SK-N-SH (cell line): ENCODE results near the gene MPO. TPM values are rescaled to one million over a fixed set of nuclear protein-coding genes. Genes with fewer than 3 reads are reported as not detected.

ENCODE experiments used
- CTCF ChIA-PET: fragments of 300-600, 350-600 bp; formaldehyde crosslinking; extraction: SDS; loops from one replicate; lab custom pipeline; 2021; lab: Yijun Ruan, JAX
- POLR2A ChIA-PET: fragments of 350-600 bp; sonication (Branson Sonifier 250); formaldehyde crosslinking; extraction: SDS; loops from one replicate; lab custom pipeline; 2020; ENCODE audit warnings: antibody characterized with exemption, inconsistent platforms; lab: Yijun Ruan, JAX
- DNase-seq: peaks from one replicate; pipeline ENCODE4 v3.0.0; 2012
- H2AFZ ChIP-seq: fragments of 200-600 bp; sonication (generic); 2 replicates; pipeline ENCODE4 v1.8.1; 2016; ENCODE audit warnings: antibody characterized with exemption, mild to moderate bottlenecking, low read depth
- H3F3A ChIP-seq: fragments of 200-600 bp; sonication (generic); replicated peaks from 2 replicates; pipeline ENCODE3; 2016; ENCODE audit warnings: antibody characterized with exemption, mild to moderate bottlenecking; ENCODE audit not compliant: insufficient read depth
- H3K27ac ChIP-seq, 2 experiments: fragments of 200-500 bp in 1 of 2; fragments of 200-600 bp in 1 of 2; sonication (Bioruptor generic) in 1 of 2; sonication (generic), shearing (Covaris generic) in 1 of 2; 2 replicates each; pipeline versions ENCODE4 v1.5.1 to v1.6.1; 2014 to 2016; ENCODE audit warnings: low read depth in 2 of 2, inconsistent platforms in 1 of 2, low read length in 1 of 2, mild to moderate bottlenecking in 1 of 2, mixed read lengths in 1 of 2
- H3K27me3 ChIP-seq: fragments of 200-600 bp; sonication (generic), shearing (Covaris generic); 2 replicates; pipeline ENCODE4 v1.6.1; 2016; ENCODE audit warnings: mixed run types; ENCODE audit not compliant: insufficient read depth
- H3K36me3 ChIP-seq, 2 experiments: fragments of 200-500 bp in 1 of 2; fragments of 200-600 bp in 1 of 2; sonication (Bioruptor generic) in 1 of 2; sonication (generic) in 1 of 2; replicated peaks in 1 of 2; 2 replicates each; pipeline versions ENCODE3 to v1.5.1; 2014 to 2016; ENCODE audit warnings: low read length in 1 of 2, mild to moderate bottlenecking in 1 of 2; ENCODE audit not compliant: insufficient read depth in 2 of 2, control insufficient read depth in 1 of 2
- H3K4me1 ChIP-seq, 2 experiments: fragments of 200-500 bp in 1 of 2; fragments of 200-600 bp in 1 of 2; sonication (Bioruptor generic) in 1 of 2; sonication (generic), shearing (Covaris generic) in 1 of 2; 2 replicates each; pipeline versions ENCODE4 v1.5.1 to v1.6.1; 2014 to 2016; ENCODE audit warnings: low read depth in 1 of 2, low read length in 1 of 2, mixed run types in 1 of 2; ENCODE audit not compliant: insufficient read depth in 2 of 2, control insufficient read depth in 1 of 2
- H3K4me2 ChIP-seq: fragments of 200-600 bp; sonication (generic), shearing (Covaris generic); 2 replicates; pipeline ENCODE4 v1.6.1; 2017; ENCODE audit warnings: mixed run types
- H3K4me3 ChIP-seq, 2 experiments: fragments of 200-500 bp in 1 of 2; fragments of 200-600 bp in 1 of 2; sonication (Bioruptor generic) in 1 of 2; sonication (generic), shearing (Covaris generic) in 1 of 2; 2 replicates each; pipeline versions ENCODE4 v1.5.1 to v1.8.1; 2014 to 2016; ENCODE audit warnings: low read depth in 2 of 2, inconsistent platforms in 1 of 2, low read length in 1 of 2, mild to moderate bottlenecking in 1 of 2, mixed read lengths in 1 of 2, moderate library complexity in 1 of 2
- H3K79me2 ChIP-seq: fragments of 200-600 bp; sonication (generic); 2 replicates; pipeline ENCODE4 v1.8.1; 2017; ENCODE audit warnings: mild to moderate bottlenecking; ENCODE audit not compliant: insufficient read depth
- H3K9ac ChIP-seq: fragments of 200-600 bp; sonication (generic); 2 replicates; pipeline ENCODE4 v1.6.1; 2017; ENCODE audit warnings: mixed run types
- H3K9me2 ChIP-seq: fragments of 200-600 bp; sonication (generic); 2 replicates; pipeline ENCODE4 v1.6.1; 2017; ENCODE audit warnings: mixed run types
- H3K9me3 ChIP-seq: fragments of 200-600 bp; sonication (generic); 2 replicates; pipeline ENCODE4 v1.6.1; 2017; ENCODE audit warnings: mixed run types, mild to moderate bottlenecking, moderate library complexity
- H4K20me1 ChIP-seq: fragments of 200-600 bp; sonication (generic); 2 replicates; pipeline ENCODE4 v1.6.1; 2017; ENCODE audit warnings: mild to moderate bottlenecking, mixed run types; ENCODE audit not compliant: insufficient read depth
- CHD2 ChIP-seq: fragments of 150-350 bp; IDR thresholded peaks from 2 replicates; pipeline ENCODE4 v1.6.1; 2018; ENCODE audit warnings: low read length; ENCODE audit not compliant: partially characterized antibody
- FOSL2 ChIP-seq: IDR thresholded peaks from 2 replicates; pipeline ENCODE4 v1.4.0; 2012; ENCODE audit warnings: low read depth, mild to moderate bottlenecking, moderate library complexity, borderline replicate concordance
- FOXJ3 ChIP-seq: sonication (generic); formaldehyde crosslinking; IDR thresholded peaks from 2 replicates; pipeline ENCODE4 v1.5.1; 2020; ENCODE audit warnings: mild to moderate bottlenecking, missing genetic modification reagents
- FOXM1 ChIP-seq: IDR thresholded peaks from 2 replicates; pipeline ENCODE4 v1.4.0; 2012; ENCODE audit warnings: low read depth, mild to moderate bottlenecking
- GABPA ChIP-seq: IDR thresholded peaks from 2 replicates; pipeline ENCODE4 v1.4.0; 2012; ENCODE audit warnings: low read depth, mild to moderate bottlenecking
- GATA2 ChIP-seq: sonication (generic); formaldehyde crosslinking; IDR thresholded peaks from 2 replicates; pipeline ENCODE4 v1.5.0; 2020; ENCODE audit warnings: mild to moderate bottlenecking, missing genetic modification reagents
- MAX ChIP-seq: IDR thresholded peaks from 2 replicates; pipeline ENCODE4 v1.4.0; 2012; ENCODE audit warnings: low read depth
- MXI1 ChIP-seq: IDR thresholded peaks from 2 replicates; pipeline ENCODE4 v1.6.1; 2012; ENCODE audit warnings: mild to moderate bottlenecking, low read depth, low read length, improper control_type of control experiment
- NFIC ChIP-seq: IDR thresholded peaks from 2 replicates; pipeline ENCODE4 v1.4.0; 2012; ENCODE audit warnings: borderline replicate concordance
- NRF1 ChIP-seq: IDR thresholded peaks from 2 replicates; pipeline ENCODE4 v1.6.1; 2012; ENCODE audit warnings: low read depth, mild to moderate bottlenecking, low read length
- RCOR1 ChIP-seq: fragments of 150-350 bp; IDR thresholded peaks from 2 replicates; pipeline ENCODE4 v1.6.1; 2017; ENCODE audit warnings: antibody characterized with exemption, low read length
- RXRA ChIP-seq: IDR thresholded peaks from 2 replicates; pipeline ENCODE4 v1.4.0; 2012; ENCODE audit warnings: low read depth, mild to moderate bottlenecking, borderline replicate concordance
- TCF12 ChIP-seq: IDR thresholded peaks from 2 replicates; pipeline ENCODE4 v1.4.0; 2012
- TEAD4 ChIP-seq: IDR thresholded peaks from 2 replicates; pipeline ENCODE4 v1.4.0; 2012; ENCODE audit warnings: mild to moderate bottlenecking, borderline replicate concordance; ENCODE audit not compliant: insufficient read depth
- USF1 ChIP-seq: IDR thresholded peaks from 2 replicates; pipeline ENCODE4 v1.4.0; 2012; ENCODE audit warnings: low read depth, borderline replicate concordance
- USF2 ChIP-seq: fragments of 150-350 bp; IDR thresholded peaks from 2 replicates; pipeline ENCODE4 v1.6.1; 2017; ENCODE audit warnings: antibody characterized with exemption, low read length, low read depth, borderline replicate concordance
- WGBS: methylation state at CpG from one replicate; pipeline ENCODE4 v1.1.6; 2017; ENCODE audit warnings: low lambda C conversion rate; 5-methylcytosine and 5-hydroxymethylcytosine counted together
- polyA plus RNA-seq, 3 experiments: library from polyadenylated mRNA; depleted of rRNA; stranded (reverse); fragments of >200 nt; gene quantifications; 2 replicates each; pipeline ENCODE4 v1.2.3, GENCODE V29; 2012

MPO gene
- polyA plus RNA-seq, 1 of the 3 experiments (the other 2 are of a cell fraction): not detected

- Histone ChIP-seq H3K9ac (no peak overlapping the region), H4K20me1 (no peaks in the 10 kb centered on the region), H3F3A (no peaks in the 10 kb centered on the region), H3K9me2 (no peaks in the 10 kb centered on the region), H2AFZ (no peak overlapping the region)
- POLR2A ChIA-PET: interaction anchor here (5.8 kb wide), 1 partner anchor 29 kb away, joined by 57 read pairs; the partner anchor contains the start of gene SUPT4H1
- WGBS: 89% methylated on average over 18 of the region's 18 CpGs
- TF ChIP-seq CHD2: no peak
- no peak for TF ChIP-seq GABPA
- no peak for TF ChIP-seq USF1
- TF ChIP-seq FOSL2: no peak
- no peak for TF ChIP-seq RXRA
- TF ChIP-seq, all 33 proteins: peak for 0
- CTCF ChIA-PET: interaction anchor here (1.2 to 3.9 kb wide), 4 partner anchors 10 to 95 kb away, joined by 3 to 21 read pairs (median 10); partner anchors contain the start of gene RNF43
- Histone ChIP-seq H3K4me2 (no peak overlapping the region), H3K4me3 (no peak overlapping the region), H3K27ac (no peak overlapping the region), H3K4me1 (peaks cover 0 to 24% of the 10 kb centered on the region in 2 experiments; a peak in 1 of 4 replicates), H3K27me3 (peaks cover 21% of the 10 kb centered on the region; the same call in 1 of the 2 replicates), H3K79me2 (no peaks in the 10 kb centered on the region), H3K36me3 (no peaks in the 10 kb centered on the region), H3K9me3 (no peaks in the 10 kb centered on the region)
- DNase-seq: no peak
Observed at GRCh38 chr17:58321571-58322525, 41.1 kb upstream of the MPO start.

- no peak overlapping the region for H2AFZ ChIP-seq
- 70% methylated on average over 9 of the region's 9 CpGs for WGBS
- H3K79me2 ChIP-seq: no peaks in the 10 kb centered on the region
- H3K36me3 ChIP-seq: no peaks in the 10 kb centered on the region
- peaks cover 0 to 24% of the 10 kb centered on the region in 2 experiments; a peak in 1 of 4 replicates for H3K4me1 ChIP-seq
- peaks cover 21% of the 10 kb centered on the region; the same call in 1 of the 2 replicates for H3K27me3 ChIP-seq
- no peak overlapping the region for H3K9ac ChIP-seq
- no peaks in the 10 kb centered on the region for H3K9me2 ChIP-seq
- no peak for DNase-seq
- H3K4me3 ChIP-seq: no peak overlapping the region
- H3K9me3 ChIP-seq: no peaks in the 10 kb centered on the region
- no peaks in the 10 kb centered on the region for H3F3A ChIP-seq
- no peak overlapping the region for H3K27ac ChIP-seq
- TF ChIP-seq NFIC (no peak), USF2 (no peak), FOXM1 (no peak), RCOR1 (no peak), GABPA (no peak), FOXJ3 (CRISPR knock-in tag) (no peak), CHD2 (no peak), MXI1 (no peak), NRF1 (no peak), TCF12 (no peak), MAX (no peak), FOSL2 (no peak), GATA2 (CRISPR knock-in tag) (no peak), TEAD4 (no peak)
- CTCF ChIA-PET: interaction anchor here (0.8 to 1.4 kb wide), 2 partner anchors 17 to 97 kb away, joined by 4 read pairs; partner anchors contain the start of gene RNF43
- no peak overlapping the region for H3K4me2 ChIP-seq
- POLR2A ChIA-PET: interaction anchor here (0.6 to 5.8 kb wide), 2 partner anchors 30 to 173 kb away, joined by 7 to 57 read pairs; partner anchors contain the start of gene SUPT4H1
- no peaks in the 10 kb centered on the region for H4K20me1 ChIP-seq
Observed at GRCh38 chr17:58320570-58321323, 40.0 kb upstream of the MPO start.
